ENCODE results near the gene EIF5. TPM values are rescaled to one million over a fixed set of nuclear protein-coding genes. Genes with fewer than 3 reads are reported as not detected.

The EIF5 gene
- total RNA-seq, 1 donor from 2014 or later, result 186 TPM

DNA sequence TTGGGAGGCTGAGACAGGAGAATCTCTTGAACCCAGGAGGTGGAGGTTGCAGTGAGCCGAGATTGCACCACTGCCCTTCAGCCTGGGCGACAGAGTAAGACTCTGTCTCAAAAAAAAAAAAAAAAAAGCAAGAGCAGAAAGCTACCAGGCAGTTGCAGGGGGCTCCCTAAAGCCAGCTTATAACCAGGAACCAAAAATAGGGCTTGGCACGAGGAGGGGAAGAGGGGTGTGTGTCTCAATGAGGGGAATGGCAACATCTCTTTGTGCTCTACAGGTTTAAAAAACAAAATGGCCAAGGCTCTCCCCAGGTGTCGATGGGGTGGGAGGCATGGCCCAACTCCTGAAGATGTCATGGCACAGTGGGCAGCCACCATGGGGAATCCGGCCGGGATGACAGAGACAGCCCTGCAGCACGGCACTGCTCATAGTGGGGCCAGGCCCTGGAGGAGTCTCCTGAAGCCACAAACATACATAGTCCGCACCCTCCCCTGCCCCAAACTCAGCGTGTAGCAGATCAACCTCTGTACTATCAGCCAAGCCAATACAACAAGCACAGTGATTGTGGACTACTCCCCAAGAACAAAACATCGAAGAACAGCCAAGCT is 16.0 kb upstream of the EIF5 start:
- H3K36me3 ChIP-seq, result no peaks in the 10 kb centered on the region

DNA sequence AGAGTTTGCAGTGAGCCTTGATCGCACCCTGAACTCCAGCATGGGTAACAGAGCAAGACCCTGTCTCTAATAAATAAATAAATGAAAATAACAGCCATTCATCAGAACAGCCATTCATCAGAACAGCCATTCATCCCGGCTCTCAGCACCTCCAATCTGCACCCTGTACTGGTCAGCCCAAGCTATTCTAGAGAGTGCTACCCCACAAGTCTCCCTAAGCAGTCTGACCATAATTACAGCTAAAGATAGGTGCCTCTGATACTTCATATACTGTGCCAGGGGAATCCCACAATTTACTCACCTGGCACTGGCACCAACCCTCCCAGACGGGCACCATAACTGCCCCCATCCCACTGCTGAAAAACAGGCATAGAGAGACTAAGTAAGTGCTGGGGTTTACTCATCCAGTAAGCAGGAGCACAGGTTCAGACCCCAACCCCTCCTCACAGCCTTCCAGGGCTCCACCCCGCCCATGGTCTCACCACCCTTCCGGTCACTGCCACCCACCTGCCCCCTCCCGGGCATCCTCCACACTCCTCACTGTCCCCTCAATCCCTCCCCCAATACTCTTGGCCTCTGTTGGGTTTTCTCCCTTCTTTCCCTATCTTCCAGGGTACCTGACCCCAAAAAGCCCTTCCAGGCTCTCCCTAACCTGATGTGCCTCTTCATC is 15.2 kb upstream of the EIF5 start:
- Histone ChIP-seq H3K36me3 (no peaks in the 10 kb centered on the region), H3K4me3 (no peak overlapping the region), H3K4me1 (no peaks in the 10 kb centered on the region), H3K27ac (no peak overlapping the region), H3K9me3 (no peaks in the 10 kb centered on the region), H3K27me3 (no peaks in the 10 kb centered on the region)
- intact Hi-C loops (cut with DNase I), result no loop called here
- DNase-seq (ENCODE audit: extremely low spot score in 2 of 2), result no peak
- TF ChIP-seq POLR2A (IDR thresholded peaks at IDR 0.05) (no peak), POLR2AphosphoS5 (IDR thresholded peaks at IDR 0.05; ENCODE audit: insufficient read depth in 1 of 2, low read depth in 1 of 2) (no peak)
- TF ChIP-seq, protein P1, sequence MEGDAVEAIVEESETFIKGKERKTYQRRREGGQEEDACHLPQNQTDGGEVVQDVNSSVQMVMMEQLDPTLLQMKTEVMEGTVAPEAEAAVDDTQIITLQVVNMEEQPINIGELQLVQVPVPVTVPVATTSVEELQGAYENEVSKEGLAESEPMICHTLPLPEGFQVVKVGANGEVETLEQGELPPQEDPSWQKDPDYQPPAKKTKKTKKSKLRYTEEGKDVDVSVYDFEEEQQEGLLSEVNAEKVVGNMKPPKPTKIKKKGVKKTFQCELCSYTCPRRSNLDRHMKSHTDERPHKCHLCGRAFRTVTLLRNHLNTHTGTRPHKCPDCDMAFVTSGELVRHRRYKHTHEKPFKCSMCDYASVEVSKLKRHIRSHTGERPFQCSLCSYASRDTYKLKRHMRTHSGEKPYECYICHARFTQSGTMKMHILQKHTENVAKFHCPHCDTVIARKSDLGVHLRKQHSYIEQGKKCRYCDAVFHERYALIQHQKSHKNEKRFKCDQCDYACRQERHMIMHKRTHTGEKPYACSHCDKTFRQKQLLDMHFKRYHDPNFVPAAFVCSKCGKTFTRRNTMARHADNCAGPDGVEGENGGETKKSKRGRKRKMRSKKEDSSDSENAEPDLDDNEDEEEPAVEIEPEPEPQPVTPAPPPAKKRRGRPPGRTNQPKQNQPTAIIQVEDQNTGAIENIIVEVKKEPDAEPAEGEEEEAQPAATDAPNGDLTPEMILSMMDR (IDR thresholded peaks at IDR 0.05), result no peak

More for the DNA sequence above, 16.0 kb upstream of the EIF5 start:
- intact Hi-C loops (cut with DNase I), result no loop called here
- Histone ChIP-seq H3K4me3 (no peak overlapping the region), H3K9me3 (no peaks in the 10 kb centered on the region), H3K4me1 (no peaks in the 10 kb centered on the region), H3K27me3 (no peaks in the 10 kb centered on the region), H3K27ac (no peak overlapping the region)
- no peak for DNase-seq (ENCODE audit: extremely low spot score in 2 of 2)
- TF ChIP-seq, protein P1 (IDR thresholded peaks at IDR 0.05), result no peak
- TF ChIP-seq POLR2A (IDR thresholded peaks at IDR 0.05) (no peak), POLR2AphosphoS5 (IDR thresholded peaks at IDR 0.05; ENCODE audit: insufficient read depth in 1 of 2, low read depth in 1 of 2) (no peak)

DNA sequence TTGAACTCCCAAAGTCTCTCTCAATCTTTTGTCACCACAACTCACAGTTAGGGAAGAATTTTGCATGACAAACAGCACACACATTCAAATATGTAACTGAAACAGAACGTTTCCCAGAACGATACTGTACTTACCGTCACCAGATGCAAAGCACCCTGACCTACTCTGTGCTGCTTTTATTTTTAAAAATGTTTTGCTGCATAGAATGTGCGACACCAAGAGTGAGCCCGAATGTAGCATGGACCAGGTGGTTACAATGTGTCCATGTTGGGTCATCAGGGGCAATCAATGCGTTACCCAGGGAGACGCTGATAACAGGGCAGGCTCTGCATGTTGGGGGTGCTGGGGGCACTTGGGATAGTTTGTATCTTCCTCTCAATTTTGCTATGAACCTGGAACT is 14.6 kb upstream of the EIF5 start:
- H3K4me1 ChIP-seq, result no peaks in the 10 kb centered on the region
- intact Hi-C loops (cut with DNase I), result no loop called here
- H3K36me3 ChIP-seq, result no peaks in the 10 kb centered on the region
- no peak for DNase-seq (ENCODE audit: extremely low spot score in 2 of 2)
- no peaks in the 10 kb centered on the region for H3K27me3 ChIP-seq
- H3K4me3 ChIP-seq, result no peak overlapping the region
- no peak overlapping the region for H3K27ac ChIP-seq
- H3K9me3 ChIP-seq, result no peaks in the 10 kb centered on the region
- no peak for TF ChIP-seq POLR2AphosphoS5 (IDR thresholded peaks at IDR 0.05; ENCODE audit: insufficient read depth in 1 of 2, low read depth in 1 of 2)
- TF ChIP-seq, protein P1 (IDR thresholded peaks at IDR 0.05), result no peak
- no peak for TF ChIP-seq POLR2A (IDR thresholded peaks at IDR 0.05)

DNA sequence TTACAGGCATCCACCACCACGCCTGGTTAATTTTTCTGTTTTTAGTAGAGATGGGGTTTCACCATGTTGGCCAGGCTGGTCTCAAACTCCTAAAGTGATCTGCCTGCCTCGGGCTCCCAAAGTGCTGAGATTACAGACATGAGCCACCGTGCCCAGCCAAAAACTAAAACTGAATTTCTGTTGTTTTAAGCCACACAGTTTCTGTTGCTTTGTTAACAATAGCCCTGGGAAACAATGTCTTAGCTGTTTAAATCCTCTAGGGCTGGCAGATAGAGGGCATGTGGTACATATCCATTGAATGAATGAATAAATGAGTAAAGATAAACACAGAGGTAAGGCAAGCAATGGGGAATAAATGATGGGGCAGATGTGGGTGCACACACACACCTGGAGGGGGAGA is 8.0 kb upstream of the EIF5 start:
- H3K9me3 ChIP-seq, result no peaks in the 10 kb centered on the region
- no peaks in the 10 kb centered on the region for H3K27me3 ChIP-seq
- H3K36me3 ChIP-seq, result no peaks in the 10 kb centered on the region
- H3K4me1 ChIP-seq, result no peaks in the 10 kb centered on the region
- no peak overlapping the region for H3K4me3 ChIP-seq
- intact Hi-C loops (cut with DNase I), result no loop called here
- no peak for TF ChIP-seq POLR2A (IDR thresholded peaks at IDR 0.05)
- TF ChIP-seq POLR2AphosphoS5 (IDR thresholded peaks at IDR 0.05; ENCODE audit: insufficient read depth in 1 of 2, low read depth in 1 of 2), result no peak
- TF ChIP-seq, protein P1 (IDR thresholded peaks at IDR 0.05), result no peak
- H3K27ac ChIP-seq, result no peak overlapping the region
- DNase-seq (ENCODE audit: extremely low spot score in 2 of 2), result no peak

DNA sequence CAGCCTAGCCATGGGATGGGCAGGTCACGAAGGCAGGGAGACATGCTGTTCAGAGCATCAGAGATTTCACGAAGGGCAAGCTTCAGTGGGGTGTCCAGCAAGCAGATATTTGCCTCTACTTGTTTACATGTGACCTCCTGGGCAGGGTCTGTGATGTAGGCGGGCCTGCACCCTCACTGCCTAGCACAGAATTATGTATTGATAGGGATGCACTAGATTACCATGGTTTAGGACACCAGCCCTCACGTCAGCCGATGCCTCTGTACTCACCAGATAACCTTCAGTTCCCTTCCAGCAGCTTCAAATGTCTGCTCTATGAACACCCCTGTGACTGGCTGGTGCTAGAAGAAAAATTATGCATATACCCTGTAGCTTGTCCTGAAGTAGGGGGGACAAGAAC is 5.1 kb upstream of the EIF5 start:
- Histone ChIP-seq H3K36me3 (no peaks in the 10 kb centered on the region), H3K4me3 (no peak overlapping the region), H3K27ac (no peak overlapping the region), H3K9me3 (no peaks in the 10 kb centered on the region), H3K27me3 (no peaks in the 10 kb centered on the region), H3K4me1 (peaks cover 12% of the 10 kb centered on the region)
- DNase-seq (ENCODE audit: extremely low spot score in 2 of 2), result no peak
- intact Hi-C loops (cut with DNase I), result no loop called here
- TF ChIP-seq POLR2AphosphoS5 (IDR thresholded peaks at IDR 0.05; ENCODE audit: insufficient read depth in 1 of 2, low read depth in 1 of 2) (no peak), POLR2A (IDR thresholded peaks at IDR 0.05) (no peak)
- TF ChIP-seq, protein P1 (IDR thresholded peaks at IDR 0.05), result no peak
